Astrocyte (in vitro differentiated cells and primary cell): ENCODE measurements around the gene C18orf63. TPM values are rescaled to one million over a fixed set of nuclear protein-coding genes. Genes with fewer than 3 reads are reported as not detected.

ENCODE experiments used
- DNase-seq: peaks from one replicate; pipeline ENCODE4 v3.0.0-alpha.2; 2010; ENCODE audit warnings: low read depth
- FAIRE-seq: peaks from 2 replicates; lab custom pipeline; 2011; peaks lifted over from hg19 to GRCh38; lab: Jason Lieb, UNC
- H2AFZ ChIP-seq: 2 replicates; pipeline ENCODE4 v1.6.0; 2012; ENCODE audit warnings: low read depth, low read length, inconsistent platforms
- H3K27ac ChIP-seq: 2 replicates; pipeline ENCODE4 v1.5.1; 2011; ENCODE audit warnings: low read depth, low read length, inconsistent platforms
- H3K27me3 ChIP-seq: 2 replicates; pipeline ENCODE4 v1.6.0; 2011; ENCODE audit warnings: low read length, inconsistent platforms; ENCODE audit not compliant: insufficient read depth
- H3K36me3 ChIP-seq: 2 replicates; pipeline ENCODE4 v1.5.1; 2011; ENCODE audit warnings: low read length, inconsistent platforms; ENCODE audit not compliant: insufficient read depth
- H3K4me1 ChIP-seq: 2 replicates; pipeline ENCODE4 v1.5.1; 2011; ENCODE audit warnings: low read length, inconsistent platforms; ENCODE audit not compliant: insufficient read depth
- H3K4me2 ChIP-seq: 2 replicates; pipeline ENCODE4 v1.6.0; 2012; ENCODE audit warnings: low read length, inconsistent platforms
- H3K4me3 ChIP-seq: 2 replicates; pipeline ENCODE4 v1.5.1; 2011; ENCODE audit warnings: low read depth, mild to moderate bottlenecking, low read length, inconsistent platforms; ENCODE audit not compliant: insufficient read depth
- H3K79me2 ChIP-seq: 2 replicates; pipeline ENCODE4 v1.6.0; 2012; ENCODE audit warnings: mild to moderate bottlenecking, low read length, inconsistent platforms; ENCODE audit not compliant: insufficient read depth
- H3K9ac ChIP-seq: 2 replicates; pipeline ENCODE4 v1.6.0; 2012; ENCODE audit warnings: mild to moderate bottlenecking, low read length, inconsistent platforms
- H3K9me3 ChIP-seq: 2 replicates; pipeline ENCODE4 v1.5.1; 2012; ENCODE audit warnings: low read depth, mild to moderate bottlenecking, low read length, inconsistent platforms; ENCODE audit not compliant: insufficient read depth
- H4K20me1 ChIP-seq: 2 replicates; pipeline ENCODE4 v1.6.0; 2012; ENCODE audit warnings: low read length, inconsistent platforms; ENCODE audit not compliant: insufficient read depth
- H3K27ac Mint-ChIP-seq: one replicate; pipeline ENCODE4 v1.8.0; 2021; ENCODE audit warnings: mild to moderate bottlenecking, mixed read lengths; ENCODE audit not compliant: unreplicated experiment
- H3K27me3 Mint-ChIP-seq: one replicate; pipeline ENCODE4 v1.8.0; 2021; ENCODE audit warnings: low read depth, mixed read lengths; ENCODE audit not compliant: unreplicated experiment
- H3K36me3 Mint-ChIP-seq: one replicate; pipeline ENCODE4 v1.8.0; 2021; ENCODE audit warnings: low read depth, mixed read lengths; ENCODE audit not compliant: unreplicated experiment
- H3K4me1 Mint-ChIP-seq: one replicate; pipeline ENCODE4 v1.8.0; 2021; ENCODE audit warnings: low read depth, mixed read lengths; ENCODE audit not compliant: unreplicated experiment
- H3K4me3 Mint-ChIP-seq: one replicate; pipeline ENCODE4 v1.8.0; 2021; ENCODE audit warnings: mild to moderate bottlenecking, moderate library complexity, mixed read lengths; ENCODE audit not compliant: unreplicated experiment
- H3K9me3 Mint-ChIP-seq: one replicate; pipeline ENCODE4 v1.8.0; 2021; ENCODE audit warnings: mild to moderate bottlenecking, mixed read lengths; ENCODE audit not compliant: unreplicated experiment
- CTCF ChIP-seq: IDR thresholded peaks from 2 replicates; pipeline ENCODE4 v1.5.1; 2011; ENCODE audit warnings: low read depth, mild to moderate bottlenecking, inconsistent platforms, low read length, moderate library complexity; ENCODE audit not compliant: insufficient read depth
- EZH2 ChIP-seq: IDR thresholded peaks from 2 replicates; pipeline ENCODE4 v1.6.1; 2012; ENCODE audit warnings: mild to moderate bottlenecking, low read length, inconsistent platforms; ENCODE audit not compliant: insufficient read depth
- total RNA-seq: library from RNA; stranded (reverse); gene quantifications from 2 replicates; pipeline ENCODE4 v1.2.1, GENCODE V29; 2021

The C18orf63 gene
- total RNA-seq, 1 donor from 2014 or later = not detected

DNA sequence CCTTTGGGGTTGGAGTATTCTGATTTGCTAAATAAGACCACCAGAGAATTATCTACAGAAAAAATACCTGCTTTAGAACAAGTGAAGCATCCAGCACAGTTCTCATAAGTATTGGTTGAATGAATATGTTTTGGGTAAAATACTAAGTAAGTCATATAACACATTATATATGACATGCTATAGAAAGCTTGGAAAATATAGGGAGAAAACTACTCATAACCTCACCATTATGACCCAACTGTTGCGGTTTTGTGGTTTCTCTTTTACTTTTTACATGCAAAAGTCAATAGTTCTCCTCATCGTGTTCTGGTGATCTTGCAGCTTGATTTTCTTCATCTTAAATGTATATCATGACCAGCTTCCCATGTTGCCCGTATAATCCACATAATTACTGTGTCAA lies 75.3 kb downstream of the C18orf63 start:
- no peaks in the 10 kb centered on the region for H3K4me1 ChIP-seq
- Mint-ChIP-seq H3K36me3 (no peaks in the 10 kb centered on the region), H3K27ac (no peak overlapping the region), H3K9me3 (no peaks in the 10 kb centered on the region), H3K4me3 (no peak overlapping the region), H3K4me1 (peaks cover 5% of the 10 kb centered on the region), H3K27me3 (peaks cover 24% of the 10 kb centered on the region)
- peaks cover 2% of the 10 kb centered on the region for H3K27me3 ChIP-seq
- H3K9ac ChIP-seq = no peak overlapping the region
- H3K4me2 ChIP-seq = no peak overlapping the region
- TF ChIP-seq EZH2 = no peak
- no peak for TF ChIP-seq CTCF
- no peak overlapping the region for H3K27ac ChIP-seq
- FAIRE-seq (no peak), DNase-seq (no peak)
- no peak overlapping the region for H2AFZ ChIP-seq
- H3K79me2 ChIP-seq = no peaks in the 10 kb centered on the region
- H3K36me3 ChIP-seq = no peaks in the 10 kb centered on the region
- no peak overlapping the region for H3K4me3 ChIP-seq
- no peaks in the 10 kb centered on the region for H4K20me1 ChIP-seq
- H3K9me3 ChIP-seq = no peaks in the 10 kb centered on the region

DNA sequence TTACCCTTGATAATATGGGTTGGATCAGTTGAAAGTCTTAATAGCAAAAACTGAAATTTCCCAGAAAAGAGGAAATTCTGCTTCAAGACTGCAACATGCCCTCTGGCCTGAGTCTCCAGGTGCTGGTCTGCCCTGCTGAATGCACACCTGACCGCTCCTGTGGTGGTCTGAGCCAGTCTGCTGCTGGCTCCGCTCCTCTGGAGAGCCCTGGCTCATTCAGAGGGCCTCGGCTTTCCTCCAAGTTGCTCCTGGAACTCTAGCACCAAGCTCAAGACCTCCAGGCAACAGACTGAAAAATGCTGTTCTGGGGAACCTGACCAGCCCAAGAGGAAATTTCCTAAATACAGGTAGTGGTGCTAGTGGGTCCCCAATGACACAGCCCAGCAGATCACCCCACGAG lies 76.7 kb downstream of the C18orf63 start:
- Mint-ChIP-seq H3K27me3 (peaks cover 18% of the 10 kb centered on the region), H3K4me3 (no peak overlapping the region), H3K36me3 (no peaks in the 10 kb centered on the region), H3K4me1 (peaks cover 5% of the 10 kb centered on the region), H3K9me3 (no peaks in the 10 kb centered on the region), H3K27ac (no peak overlapping the region)
- Histone ChIP-seq H2AFZ (no peak overlapping the region), H3K79me2 (no peaks in the 10 kb centered on the region), H3K4me1 (no peaks in the 10 kb centered on the region), H4K20me1 (no peaks in the 10 kb centered on the region), H3K4me3 (no peak overlapping the region), H3K27ac (no peak overlapping the region), H3K27me3 (peaks cover 2% of the 10 kb centered on the region), H3K4me2 (no peak overlapping the region), H3K9me3 (no peaks in the 10 kb centered on the region), H3K9ac (no peak overlapping the region), H3K36me3 (no peaks in the 10 kb centered on the region)
- FAIRE-seq (no peak), DNase-seq (no peak)
- TF ChIP-seq CTCF (no peak), EZH2 (no peak)

- H3K36me3 Mint-ChIP-seq = no peaks in the 10 kb centered on the region
These were observed 79.4 kb downstream of the C18orf63 start for GRCh38 chr18:74395006-74395405.

More at GRCh38 chr18:74395006-74395405, 79.4 kb downstream of the C18orf63 start:
- H3K27ac Mint-ChIP-seq = no peak overlapping the region
- FAIRE-seq = no peak
- Histone ChIP-seq H3K79me2 (no peaks in the 10 kb centered on the region), H3K36me3 (no peaks in the 10 kb centered on the region), H3K4me2 (no peak overlapping the region), H2AFZ (no peak overlapping the region), H3K4me1 (no peaks in the 10 kb centered on the region), H4K20me1 (no peaks in the 10 kb centered on the region), H3K27ac (no peak overlapping the region), H3K4me3 (no peak overlapping the region), H3K27me3 (peaks cover 2% of the 10 kb centered on the region), H3K9me3 (no peaks in the 10 kb centered on the region), H3K9ac (no peak overlapping the region)
- TF ChIP-seq CTCF (no peak), EZH2 (no peak)
- H3K4me1 Mint-ChIP-seq = no peaks in the 10 kb centered on the region
- DNase-seq = no peak
- peaks cover 20% of the 10 kb centered on the region for H3K27me3 Mint-ChIP-seq
- H3K4me3 Mint-ChIP-seq = no peak overlapping the region
- no peaks in the 10 kb centered on the region for H3K9me3 Mint-ChIP-seq
